Fibroblast of the aortic adventitia (primary cell): ENCODE measurements around the gene SRC. TPM values are rescaled to one million over a fixed set of nuclear protein-coding genes. Genes with fewer than 3 reads are reported as not detected.

Source experiments
- DNase-seq: peaks from one replicate; pipeline ENCODE4 v3.0.0-alpha.2; 2010; ENCODE audit warnings: low read depth
- H3K4me3 ChIP-seq: 2 replicates; pipeline ENCODE4 v1.5.1; 2011; ENCODE audit warnings: low read depth, mild to moderate bottlenecking, control low read depth, low read length, moderate library complexity
- CTCF ChIP-seq: IDR thresholded peaks from 2 replicates; pipeline ENCODE4 v1.5.1; 2011; ENCODE audit warnings: mild to moderate bottlenecking, low read length, control low read depth, inconsistent platforms; ENCODE audit not compliant: insufficient read depth
- total RNA-seq: library from RNA; depleted of rRNA; stranded (reverse); fragments of >200 nt; gene quantifications from 2 replicates; pipeline ENCODE4 v1.2.3, GENCODE V29; 2012; ENCODE audit warnings: low replicate concordance

SRC gene
- total RNA-seq, 1 donor: 19.1 TPM

GRCh38 chr20:37359836-37360235 lies 13.9 kb downstream of the SRC start:
- no peak for TF ChIP-seq CTCF
- no peak overlapping the region for H3K4me3 ChIP-seq
- no peak for DNase-seq

GRCh38 chr20:37360391-37361115 lies 14.6 kb downstream of the SRC start:
- DNase-seq: no peak
- TF ChIP-seq CTCF: no peak
- no peak overlapping the region for H3K4me3 ChIP-seq

GRCh38 chr20:37361336-37361735 lies 15.4 kb downstream of the SRC start:
- no peak for TF ChIP-seq CTCF

GRCh38 chr20:37362231-37362792 lies 16.4 kb downstream of the SRC start:
- no peak overlapping the region for H3K4me3 ChIP-seq
- TF ChIP-seq CTCF: no peak
- DNase-seq: no peak

More at GRCh38 chr20:37361336-37361735, 15.4 kb downstream of the SRC start:
- H3K4me3 ChIP-seq: no peak overlapping the region
- DNase-seq: no peak

GRCh38 chr20:37362821-37363220 lies 16.9 kb downstream of the SRC start:
- DNase-seq: no peak

GRCh38 chr20:37363221-37364012 lies 17.5 kb downstream of the SRC start:
- no peak overlapping the region for H3K4me3 ChIP-seq
- no peak for TF ChIP-seq CTCF
- no peak for DNase-seq

More at GRCh38 chr20:37362821-37363220, 16.9 kb downstream of the SRC start:
- TF ChIP-seq CTCF: no peak
- H3K4me3 ChIP-seq: no peak overlapping the region
